Measurements from ENCODE around the gene GADD45B. TPM values are rescaled to one million over a fixed set of nuclear protein-coding genes. Genes with fewer than 3 reads are reported as not detected.

GADD45B gene
- total and polyA plus RNA-seq, 2 donors (not counting 3 experiments of a cell fraction or from before 2014, with no cell fraction given), result 61.3 to 267 TPM

DNA sequence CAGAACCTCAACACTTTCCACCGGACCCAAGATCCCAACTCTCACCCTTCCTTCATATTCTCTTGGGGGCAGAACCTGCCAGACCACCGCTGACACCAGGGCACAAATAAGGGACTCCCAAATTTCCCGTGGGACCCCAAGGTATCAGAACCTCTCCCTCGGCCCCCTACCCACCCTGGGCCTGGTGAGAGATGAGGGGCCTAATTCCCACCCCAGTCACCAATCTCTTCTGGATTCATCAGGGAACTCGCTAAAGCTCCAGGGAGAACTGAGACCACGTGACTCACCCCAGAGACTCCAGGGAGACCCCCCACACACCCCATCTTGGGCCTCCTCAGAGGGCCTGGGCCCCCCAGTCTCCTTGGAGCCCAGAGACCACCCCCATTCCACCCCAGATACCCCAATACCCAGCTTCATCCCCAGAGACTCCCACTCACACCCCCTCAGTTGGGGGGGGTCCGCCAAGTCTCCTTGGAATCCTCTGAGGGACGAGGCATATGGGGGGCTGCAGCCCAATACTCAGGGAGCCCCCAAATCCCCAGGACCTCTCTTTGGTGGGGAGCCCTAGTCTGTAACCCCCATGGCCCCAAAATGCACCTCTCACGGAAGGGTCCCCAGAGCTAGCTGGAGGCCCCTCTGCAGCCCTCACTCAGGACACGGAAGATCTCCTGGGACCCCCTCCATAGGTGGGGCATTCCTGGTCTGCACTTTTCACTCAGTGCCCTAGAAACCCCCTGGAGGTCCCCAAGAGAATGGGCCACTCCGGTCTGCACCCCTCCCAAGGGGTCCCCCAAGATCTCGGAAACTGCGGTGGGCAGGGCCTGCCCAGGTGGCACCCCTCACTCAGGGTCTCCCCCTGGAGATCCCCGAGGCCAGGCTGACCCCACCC is 20.7 kb upstream of the GADD45B start:
- intact Hi-C loops (cut with micrococcal nuclease), result no loop called here
- TF ChIP-seq MYC (IDR thresholded peaks at IDR 0.05; ENCODE audit: low read depth, low read length) (no peak), FOS (IDR thresholded peaks at IDR 0.05; ENCODE audit: borderline replicate concordance, insufficient read depth, low read length) (no peak), JUN (IDR thresholded peaks at IDR 0.05; ENCODE audit: borderline replicate concordance, insufficient read depth, insufficient read length, low read depth) (no peak), POLR2AphosphoS5 (IDR thresholded peaks at IDR 0.05; ENCODE audit: insufficient read depth, low read depth, low read length) (no peak), GATA2 (IDR thresholded peaks at IDR 0.05; ENCODE audit: insufficient read depth, insufficient read length, low read depth, low read length) (no peak), EZH2 (IDR thresholded peaks at IDR 0.05; ENCODE audit: borderline replicate concordance, low read depth, low read length, severe bottlenecking) (no peak), MAX (IDR thresholded peaks at IDR 0.05; ENCODE audit: insufficient read depth, insufficient read length) (no peak)
- TF ChIP-seq, protein P1, sequence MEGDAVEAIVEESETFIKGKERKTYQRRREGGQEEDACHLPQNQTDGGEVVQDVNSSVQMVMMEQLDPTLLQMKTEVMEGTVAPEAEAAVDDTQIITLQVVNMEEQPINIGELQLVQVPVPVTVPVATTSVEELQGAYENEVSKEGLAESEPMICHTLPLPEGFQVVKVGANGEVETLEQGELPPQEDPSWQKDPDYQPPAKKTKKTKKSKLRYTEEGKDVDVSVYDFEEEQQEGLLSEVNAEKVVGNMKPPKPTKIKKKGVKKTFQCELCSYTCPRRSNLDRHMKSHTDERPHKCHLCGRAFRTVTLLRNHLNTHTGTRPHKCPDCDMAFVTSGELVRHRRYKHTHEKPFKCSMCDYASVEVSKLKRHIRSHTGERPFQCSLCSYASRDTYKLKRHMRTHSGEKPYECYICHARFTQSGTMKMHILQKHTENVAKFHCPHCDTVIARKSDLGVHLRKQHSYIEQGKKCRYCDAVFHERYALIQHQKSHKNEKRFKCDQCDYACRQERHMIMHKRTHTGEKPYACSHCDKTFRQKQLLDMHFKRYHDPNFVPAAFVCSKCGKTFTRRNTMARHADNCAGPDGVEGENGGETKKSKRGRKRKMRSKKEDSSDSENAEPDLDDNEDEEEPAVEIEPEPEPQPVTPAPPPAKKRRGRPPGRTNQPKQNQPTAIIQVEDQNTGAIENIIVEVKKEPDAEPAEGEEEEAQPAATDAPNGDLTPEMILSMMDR (IDR thresholded peaks at IDR 0.05; ENCODE audit: extremely low read depth in 1 of 2, insufficient read depth in 1 of 2, low read depth in 1 of 2, low read length in 2 of 2), result no peak
- Histone ChIP-seq H3K4me3 (replicated peaks in 1 of 3; ENCODE audit: insufficient read depth in 1 of 3, low read depth in 1 of 3, low read length in 3 of 3) (peak overlapping the region; percentile 69 to 100 (median 80)), H3K27ac (ENCODE audit: insufficient read depth, low read depth, low read length) (peak overlapping the region; percentile 8), H3K9me1 (replicated peaks; ENCODE audit: control insufficient read depth, extremely low read depth, insufficient read depth, low read length) (no peaks in the 10 kb centered on the region), H3K4me2 (ENCODE audit: insufficient read depth, low read length) (peak overlapping the region; percentile 86), H3K27me3 (ENCODE audit: control insufficient read depth in 2 of 2, insufficient read depth in 2 of 2, low read length in 2 of 2) (no peaks in the 10 kb centered on the region), H3K9ac (replicated peaks; ENCODE audit: extremely low read depth, insufficient read depth, low read length) (peak overlapping the region; percentile 89), H3K79me2 (ENCODE audit: control insufficient read depth, insufficient read depth, low read length) (peaks cover 67% of the 10 kb centered on the region), H3K36me3 (ENCODE audit: control insufficient read depth in 2 of 2, extremely low read depth in 1 of 2, insufficient read depth in 2 of 2, low read length in 2 of 2) (peaks cover 0 to 3% of the 10 kb centered on the region in 2 experiments), H3K9me3 (replicated peaks; ENCODE audit: control insufficient read depth, insufficient read depth, low read length) (no peaks in the 10 kb centered on the region), H2AFZ (ENCODE audit: low read depth, low read length) (no peak overlapping the region), H3K4me1 (ENCODE audit: control insufficient read depth, extremely low read depth, insufficient read depth, low read length) (peaks cover 13% of the 10 kb centered on the region), H4K20me1 (replicated peaks; ENCODE audit: control insufficient read depth, extremely low read depth, insufficient read depth, low read length) (no peaks in the 10 kb centered on the region)
- no peak for DNase-seq (ENCODE audit: low read depth, low spot score)
- POLR2A ChIA-PET, result interaction anchor here (1.5 to 1.9 kb wide), 2 partner anchors 21 to 27 kb away, joined by 3 to 18 read pairs; partner anchors contain the start of gene GADD45B
- CTCF ChIA-PET, result interaction anchor here (1.1 to 3.7 kb wide), 2 partner anchors 156 to 193 kb away, joined by 3 to 27 read pairs; no protein-coding TSS in a partner anchor
- no TSS peak for BruUV-seq (replicated peaks)
- FAIRE-seq, result no peak
- dilution Hi-C loops (cut with MboI; ENCODE audit: extremely low pct_ligation_motif_present, low sequenced_read_pairs), result no loop called here

Measured in endothelial cell of umbilical vein (primary cell).